ENCODE data around the gene GULP1.

GULP1 gene

DNA sequence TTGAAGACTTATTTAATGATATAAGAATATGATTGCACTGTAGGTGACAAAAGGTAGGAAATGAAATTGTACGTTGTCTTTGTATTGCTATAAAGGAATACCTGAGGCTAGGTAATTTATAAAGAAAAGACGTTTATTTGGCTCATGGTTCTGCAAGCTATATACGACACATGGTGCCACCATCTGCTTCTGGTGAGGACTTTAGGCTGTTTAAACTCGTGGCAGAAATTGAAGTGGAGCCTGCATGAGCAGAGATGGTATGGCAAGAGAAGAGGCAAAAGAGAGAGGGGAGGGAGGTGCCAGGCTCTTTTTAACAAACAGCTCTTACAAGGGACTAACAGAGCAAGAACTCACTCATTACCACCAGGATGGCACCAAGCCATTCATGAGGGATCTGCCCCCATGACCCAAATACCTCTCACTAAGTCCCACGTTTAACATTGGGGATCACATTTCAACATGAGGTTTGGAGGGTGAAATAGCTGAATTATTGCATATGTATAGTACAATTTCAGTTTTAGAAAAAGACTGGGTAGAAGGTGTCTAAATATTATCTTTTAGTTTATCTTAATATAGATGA, 86.8 kb downstream of the GULP1 start:
- Histone ChIP-seq H3K27ac (ENCODE audit: low read depth, low read length) (no peak overlapping the region), H3K4me1 (ENCODE audit: control insufficient read depth, low read length) (no peaks in the 10 kb centered on the region), H3K36me3 (ENCODE audit: control insufficient read depth, low read length) (no peaks in the 10 kb centered on the region), H3K9me2 (replicated peaks; ENCODE audit: control insufficient read depth, low read length) (no peaks in the 10 kb centered on the region), H3K4me3 (ENCODE audit: low read length) (no peak overlapping the region), H3K27me3 (ENCODE audit: control insufficient read depth, low read length) (no peaks in the 10 kb centered on the region), H4K20me1 (ENCODE audit: control insufficient read depth, insufficient read depth, low read depth, low read length) (no peaks in the 10 kb centered on the region), H3K4me2 (ENCODE audit: low read length) (no peak overlapping the region), H3K9me3 (ENCODE audit: control insufficient read depth, insufficient read depth, low read length) (no peaks in the 10 kb centered on the region), H3F3A (ENCODE audit: control insufficient read depth, insufficient read depth) (no peaks in the 10 kb centered on the region), H3K79me2 (ENCODE audit: control insufficient read depth, low read length) (no peaks in the 10 kb centered on the region)
- TF ChIP-seq CTCF (IDR thresholded peaks at IDR 0.05; ENCODE audit: low read depth, low read length, poor library complexity, severe bottlenecking) = no peak
- no peak for TF ChIP-seq EZH2phosphoT487 (IDR thresholded peaks at IDR 0.05; ENCODE audit: borderline replicate concordance, low read length)

GRCh38 chr2:188379748-188380147, 88.1 kb downstream of the GULP1 start:
- Histone ChIP-seq H3K9me3 (ENCODE audit: control insufficient read depth, insufficient read depth, low read length) (no peaks in the 10 kb centered on the region), H3K27me3 (ENCODE audit: control insufficient read depth, low read length) (no peaks in the 10 kb centered on the region), H3K9me2 (replicated peaks; ENCODE audit: control insufficient read depth, low read length) (no peaks in the 10 kb centered on the region), H3K27ac (ENCODE audit: low read depth, low read length) (no peak overlapping the region), H3K4me3 (ENCODE audit: low read length) (no peak overlapping the region), H3K36me3 (ENCODE audit: control insufficient read depth, low read length) (no peaks in the 10 kb centered on the region), H3K4me2 (ENCODE audit: low read length) (no peak overlapping the region), H3F3A (ENCODE audit: control insufficient read depth, insufficient read depth) (no peaks in the 10 kb centered on the region), H3K79me2 (ENCODE audit: control insufficient read depth, low read length) (no peaks in the 10 kb centered on the region), H4K20me1 (ENCODE audit: control insufficient read depth, insufficient read depth, low read depth, low read length) (no peaks in the 10 kb centered on the region), H3K4me1 (ENCODE audit: control insufficient read depth, low read length) (no peaks in the 10 kb centered on the region)
- TF ChIP-seq EZH2phosphoT487 (IDR thresholded peaks at IDR 0.05; ENCODE audit: borderline replicate concordance, low read length) = no peak

- Histone ChIP-seq H3K4me2 (ENCODE audit: low read length) (no peak overlapping the region), H4K20me1 (ENCODE audit: control insufficient read depth, insufficient read depth, low read depth, low read length) (no peaks in the 10 kb centered on the region), H3K79me2 (ENCODE audit: control insufficient read depth, low read length) (no peaks in the 10 kb centered on the region), H3K36me3 (ENCODE audit: control insufficient read depth, low read length) (no peaks in the 10 kb centered on the region), H3K27ac (ENCODE audit: low read depth, low read length) (no peak overlapping the region), H3K4me1 (ENCODE audit: control insufficient read depth, low read length) (no peaks in the 10 kb centered on the region), H3K9me2 (replicated peaks; ENCODE audit: control insufficient read depth, low read length) (no peaks in the 10 kb centered on the region), H3F3A (ENCODE audit: control insufficient read depth, insufficient read depth) (no peaks in the 10 kb centered on the region), H3K27me3 (ENCODE audit: control insufficient read depth, low read length) (no peaks in the 10 kb centered on the region), H3K4me3 (ENCODE audit: low read length) (no peak overlapping the region), H3K9me3 (ENCODE audit: control insufficient read depth, insufficient read depth, low read length) (no peaks in the 10 kb centered on the region)
- TF ChIP-seq CTCF (IDR thresholded peaks at IDR 0.05; ENCODE audit: low read depth, low read length, poor library complexity, severe bottlenecking) (no peak), EZH2phosphoT487 (IDR thresholded peaks at IDR 0.05; ENCODE audit: borderline replicate concordance, low read length) (no peak)
These were observed 88.6 kb downstream of the GULP1 start for GRCh38 chr2:188380280-188380679.

DNA sequence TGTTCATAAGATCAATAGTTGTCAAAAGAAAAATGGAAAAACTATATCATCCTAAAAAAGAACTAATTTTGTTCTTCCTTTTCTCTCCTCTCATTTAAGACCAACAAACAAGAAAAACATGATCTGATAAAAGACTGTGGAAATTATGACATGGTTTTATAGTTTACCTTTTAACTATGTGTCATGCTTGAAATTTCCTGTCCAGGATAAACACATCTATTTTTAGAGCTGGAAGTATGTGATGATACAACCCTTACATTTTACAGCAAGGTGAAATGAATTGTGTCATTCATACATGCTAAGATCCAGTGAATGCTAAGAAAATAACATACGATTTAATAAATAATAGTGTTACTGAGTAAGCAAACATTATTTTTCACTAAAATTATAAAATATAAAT, 89.9 kb downstream of the GULP1 start:
- H3K4me2 ChIP-seq (ENCODE audit: low read length) = no peak overlapping the region
- H3K27ac ChIP-seq (ENCODE audit: low read depth, low read length) = no peak overlapping the region
- TF ChIP-seq EZH2phosphoT487 (IDR thresholded peaks at IDR 0.05; ENCODE audit: borderline replicate concordance, low read length) (no peak), CTCF (IDR thresholded peaks at IDR 0.05; ENCODE audit: low read depth, low read length, poor library complexity, severe bottlenecking) (no peak)
- no peaks in the 10 kb centered on the region for H3K4me1 ChIP-seq (ENCODE audit: control insufficient read depth, low read length)
- no peaks in the 10 kb centered on the region for H3K79me2 ChIP-seq (ENCODE audit: control insufficient read depth, low read length)
- no peaks in the 10 kb centered on the region for H3K9me2 ChIP-seq (replicated peaks; ENCODE audit: control insufficient read depth, low read length)
- no peak overlapping the region for H3K4me3 ChIP-seq (ENCODE audit: low read length)
- no peaks in the 10 kb centered on the region for H3K36me3 ChIP-seq (ENCODE audit: control insufficient read depth, low read length)
- no peaks in the 10 kb centered on the region for H3K27me3 ChIP-seq (ENCODE audit: control insufficient read depth, low read length)
- no peaks in the 10 kb centered on the region for H3K9me3 ChIP-seq (ENCODE audit: control insufficient read depth, insufficient read depth, low read length)
- H3F3A ChIP-seq (ENCODE audit: control insufficient read depth, insufficient read depth) = no peaks in the 10 kb centered on the region
- no peaks in the 10 kb centered on the region for H4K20me1 ChIP-seq (ENCODE audit: control insufficient read depth, insufficient read depth, low read depth, low read length)
